ENCODE measurements around the gene SLC39A13. TPM values are rescaled to one million over a fixed set of nuclear protein-coding genes. Genes with fewer than 3 reads are reported as not detected.

The SLC39A13 gene
- total RNA-seq, 1 donor from 2014 or later = 40.1 TPM

DNA sequence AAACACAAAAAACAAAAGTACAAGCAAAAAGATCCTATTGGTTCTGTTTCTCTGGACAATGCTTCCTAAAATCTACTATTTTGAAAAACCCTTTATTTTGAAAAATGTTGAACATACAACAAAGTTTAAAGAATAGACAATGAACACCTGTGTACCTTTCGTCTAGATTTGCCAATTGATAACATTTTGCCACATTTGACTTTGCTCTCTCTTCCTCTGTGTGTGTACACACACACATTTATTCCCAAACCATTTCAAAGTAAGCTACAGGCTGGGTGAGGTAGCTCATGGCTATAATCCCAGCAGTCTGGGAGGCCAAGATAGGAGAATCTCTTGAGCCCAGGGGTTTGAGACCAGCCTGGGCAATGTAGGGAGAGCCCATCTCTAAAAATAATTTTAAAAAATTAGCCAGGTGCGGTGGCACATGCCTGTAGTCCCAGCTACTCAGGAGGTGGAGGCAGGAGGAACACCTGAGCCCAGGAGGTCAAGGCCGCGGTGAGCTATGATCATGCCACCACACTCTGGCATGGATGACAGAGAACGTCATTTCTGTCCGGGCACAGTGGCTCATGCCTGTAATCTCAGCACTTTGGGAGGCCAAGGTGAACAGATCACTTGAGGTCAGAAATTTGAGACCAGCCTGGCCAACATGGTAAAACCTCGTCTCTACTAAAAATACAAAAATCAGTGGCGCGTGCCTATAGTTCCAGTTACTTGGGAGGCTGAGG, 23.1 kb downstream of the SLC39A13 start:
- DNase-seq = no peak

DNA sequence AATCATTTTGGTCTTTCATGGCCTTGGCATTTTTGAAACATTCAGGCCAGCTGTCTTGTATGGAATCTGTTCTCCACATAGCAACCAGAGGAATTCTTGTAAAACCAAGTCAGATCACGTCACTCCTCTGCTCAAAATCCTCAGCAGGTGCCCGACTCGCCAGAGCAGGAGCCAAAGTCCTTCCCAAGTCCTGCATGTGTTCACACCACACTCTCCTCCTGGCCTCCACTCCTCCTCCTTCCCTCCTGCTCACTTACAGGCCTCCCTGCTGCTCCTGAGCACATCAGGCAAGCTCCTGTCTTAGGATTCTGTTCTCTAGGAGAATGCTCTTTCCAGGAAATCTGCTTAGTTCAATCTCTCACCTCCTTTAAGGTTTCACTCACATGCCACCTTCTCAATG, 24.8 kb downstream of the SLC39A13 start:
- peak; percentile 64 for DNase-seq

DNA sequence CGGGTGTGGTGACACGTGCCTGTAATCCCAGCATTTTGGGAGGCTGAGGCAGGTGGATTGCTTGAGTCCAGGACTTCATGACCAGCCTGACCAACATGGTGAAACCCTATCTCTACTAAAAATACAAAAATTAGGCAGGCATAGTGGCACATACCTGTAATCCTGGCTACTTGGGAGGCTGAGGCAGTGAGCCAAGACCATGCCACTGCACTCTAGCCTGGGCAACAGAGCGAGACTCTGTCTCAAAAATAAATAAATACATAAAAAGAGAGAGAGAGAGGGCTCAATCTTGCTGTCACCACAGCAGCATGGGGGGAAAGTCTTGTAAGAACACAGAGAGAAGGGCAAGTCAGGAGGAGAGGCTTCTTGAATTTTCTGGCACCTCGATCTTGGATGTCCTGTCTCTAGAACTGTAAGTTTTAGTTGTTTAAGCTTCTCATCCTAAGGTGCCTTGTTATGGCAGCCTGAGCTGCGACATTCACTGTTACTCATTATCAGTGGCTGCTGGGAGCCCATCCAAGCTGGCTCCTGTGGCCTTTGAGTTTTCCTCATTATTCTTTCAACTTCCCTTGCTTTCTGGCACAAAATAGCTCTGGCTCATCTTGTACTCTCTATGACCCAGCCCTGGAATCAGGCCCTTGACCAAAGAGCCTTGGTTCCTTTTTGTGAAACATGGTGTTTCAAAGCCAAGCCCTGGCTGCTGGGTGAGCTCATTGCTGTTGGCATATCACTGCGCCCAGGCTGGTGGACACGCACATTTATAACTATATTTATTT, 25.8 kb downstream of the SLC39A13 start:
- DNase-seq = no peak

DNA sequence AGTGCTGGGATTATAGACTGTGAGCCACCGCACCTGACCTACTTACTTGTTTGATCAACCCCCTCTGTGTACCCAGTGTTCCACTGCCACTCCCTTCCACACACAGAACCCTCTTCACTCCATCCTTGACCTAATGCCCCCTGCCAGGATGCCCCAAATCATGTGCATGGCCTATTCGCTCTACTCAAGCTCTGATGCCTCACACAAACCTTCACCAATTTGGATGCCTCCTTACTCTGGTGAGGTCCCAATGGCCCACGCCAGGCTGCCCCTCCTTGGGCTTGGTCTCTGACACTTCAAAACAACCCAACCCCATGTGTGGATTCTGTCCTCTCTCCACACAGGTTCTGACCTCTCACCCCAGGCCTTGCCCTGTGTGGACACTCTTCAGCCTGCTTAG, 27.3 kb downstream of the SLC39A13 start:
- DNase-seq = no peak

DNA sequence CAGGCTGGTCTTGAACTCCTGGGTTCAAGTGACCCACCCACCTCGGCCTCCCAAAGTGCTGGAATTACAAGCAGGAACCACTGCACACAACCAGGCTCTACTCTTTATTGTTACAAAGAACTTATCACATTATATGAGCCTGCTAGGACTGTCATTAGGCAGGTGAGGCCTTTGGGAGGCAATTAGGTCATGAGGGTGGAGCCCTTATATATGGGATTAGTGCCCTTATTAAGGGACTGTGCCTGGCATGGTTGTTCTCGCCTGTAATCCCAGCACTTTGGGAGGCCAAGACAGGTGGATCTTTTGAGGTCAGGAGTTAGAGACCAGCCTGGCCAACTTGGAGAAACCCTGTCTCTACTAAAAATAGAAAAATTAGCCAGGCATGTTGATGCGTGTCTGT, 28.3 kb downstream of the SLC39A13 start:
- no peak for DNase-seq

DNA sequence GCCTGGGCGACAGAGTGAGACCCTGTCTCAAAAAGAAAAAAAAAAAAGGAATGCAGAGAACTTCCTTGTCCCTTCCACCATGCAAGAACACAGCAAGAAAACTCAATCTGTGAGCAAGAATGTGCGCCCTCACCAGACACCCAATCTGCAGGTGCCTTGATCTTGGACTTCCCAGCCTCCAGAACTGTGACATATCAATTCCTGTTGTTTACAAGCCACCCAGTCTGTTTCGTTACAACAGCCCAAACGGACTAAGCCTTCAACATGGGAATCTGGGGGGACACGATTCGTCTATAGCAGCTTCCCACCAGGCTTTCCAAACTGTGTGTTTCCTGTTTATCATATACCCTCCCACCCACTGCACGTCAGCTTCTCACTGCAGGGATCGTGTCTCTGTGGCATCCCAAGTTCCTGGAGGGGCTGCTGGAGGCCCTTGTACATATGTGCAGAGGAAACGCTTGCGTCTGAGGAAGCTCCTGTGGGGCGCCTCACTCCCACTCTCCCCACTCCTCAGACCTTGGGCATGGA, 28.9 kb downstream of the SLC39A13 start:
- no peak for DNase-seq

DNA sequence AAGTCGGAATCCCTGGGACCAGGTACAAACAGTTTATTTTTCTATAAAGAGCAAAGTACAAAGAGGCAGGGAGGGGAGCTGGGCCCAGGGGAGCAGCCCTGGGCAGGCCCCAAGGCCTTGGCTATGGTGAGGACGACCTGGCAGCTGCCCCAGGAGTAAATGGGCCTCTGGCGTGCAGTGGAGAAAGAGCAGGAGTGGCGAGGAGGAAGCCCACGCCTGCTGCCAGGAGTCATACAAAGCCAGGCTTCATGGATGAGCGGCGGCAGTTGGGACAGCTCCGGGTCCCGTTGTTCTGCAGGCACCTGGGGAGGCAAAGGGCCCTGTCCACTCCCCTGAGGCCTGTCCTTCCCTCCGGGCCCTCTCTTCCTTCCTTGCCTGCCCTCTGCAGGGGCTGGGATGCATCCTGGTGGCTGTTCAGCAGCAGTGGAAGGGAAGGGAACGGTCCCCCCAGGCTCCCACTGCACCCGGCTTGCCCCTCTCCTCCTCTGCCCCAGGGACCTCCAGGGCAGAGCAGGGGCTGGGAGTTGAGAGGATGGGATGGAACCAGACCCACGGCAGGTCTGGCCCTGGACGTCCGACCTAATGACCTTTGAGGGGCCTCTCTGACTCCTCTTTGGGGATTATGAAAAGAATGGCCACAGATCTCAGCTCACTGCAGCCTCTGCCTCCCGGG, 29.5 kb downstream of the SLC39A13 start:
- no peak for DNase-seq

DNA sequence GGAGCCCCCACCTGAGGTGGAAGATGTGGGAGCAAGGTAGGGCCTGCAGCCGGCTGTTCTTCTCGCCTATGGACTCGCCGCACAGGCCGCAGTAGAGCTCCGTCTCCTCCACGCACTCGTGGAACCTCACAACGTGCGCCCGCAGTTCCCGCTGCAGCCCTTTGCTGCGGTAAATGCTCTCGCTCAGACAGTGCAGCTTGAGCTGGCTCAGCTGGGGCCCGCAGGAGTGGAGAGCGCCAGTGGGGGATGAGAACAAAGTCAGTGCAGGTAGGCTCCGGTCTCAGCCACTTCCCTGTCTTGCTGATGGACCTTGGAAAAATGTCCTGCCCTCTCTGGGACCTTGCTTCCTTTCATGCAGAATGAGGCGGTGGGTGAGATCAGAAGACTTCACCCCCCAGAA, 30.3 kb downstream of the SLC39A13 start:
- DNase-seq = no peak

DNA sequence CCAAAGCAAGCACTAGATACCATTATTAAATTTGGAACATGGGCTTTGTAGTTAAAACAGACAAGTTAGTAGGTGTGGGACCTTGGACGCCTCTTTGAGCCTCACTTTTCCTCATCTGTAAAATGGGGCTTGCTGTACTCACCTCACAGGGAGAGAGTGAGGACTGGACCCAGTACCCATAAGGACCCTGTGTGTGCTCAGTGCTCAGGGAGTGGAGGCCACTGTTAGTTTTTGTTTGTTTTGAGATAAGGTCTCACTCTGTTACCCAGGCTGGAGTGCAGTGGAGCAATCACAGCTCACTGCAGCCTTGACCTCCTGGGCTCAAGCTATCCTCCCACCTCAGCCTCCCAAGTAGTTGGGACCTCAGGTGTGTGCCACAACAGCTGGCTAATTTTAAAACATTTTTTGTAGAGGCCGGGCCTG, 31.7 kb downstream of the SLC39A13 start:
- DNase-seq = no peak

DNA sequence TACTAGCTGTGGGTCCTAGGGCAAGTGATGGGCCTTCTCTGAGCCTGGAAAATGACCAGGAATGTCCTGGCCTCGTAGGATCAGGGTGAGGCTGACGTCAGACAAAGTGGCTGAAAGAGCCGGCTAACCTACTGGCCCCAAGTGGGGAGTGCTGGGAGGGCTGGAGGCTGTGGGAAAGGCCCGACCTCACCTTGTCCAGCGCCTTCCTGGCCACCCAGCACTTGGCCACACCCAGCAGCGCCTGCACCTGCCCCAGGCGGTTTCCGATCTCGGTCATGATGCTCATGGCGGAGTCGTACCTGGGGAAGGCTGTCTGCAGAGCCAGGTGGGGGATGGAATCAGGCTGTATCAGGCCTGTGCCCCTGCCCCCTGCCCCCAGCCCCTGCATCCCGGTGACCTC, 33.0 kb downstream of the SLC39A13 start:
- no peak for DNase-seq

DNA sequence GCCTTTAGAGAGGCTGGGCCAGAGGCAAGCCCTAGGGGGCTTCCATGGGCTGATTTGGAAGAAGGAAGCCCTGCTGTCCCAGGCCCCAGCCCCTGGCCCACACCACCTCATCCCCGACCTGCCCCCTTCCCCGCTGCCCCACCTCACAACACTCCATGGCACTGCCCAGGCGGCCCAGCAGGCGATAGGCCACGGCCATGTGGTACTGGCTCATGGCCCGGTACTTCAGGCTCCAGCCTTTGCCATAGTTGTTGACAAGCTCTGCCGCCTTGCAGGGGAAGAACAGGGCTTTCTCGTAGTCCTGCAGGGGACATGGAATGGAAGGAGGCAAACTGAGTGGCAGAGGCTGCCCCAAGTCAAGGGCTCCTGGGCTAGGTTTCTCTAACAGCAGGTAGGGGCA, 34.1 kb downstream of the SLC39A13 start:
- DNase-seq = no peak

DNA sequence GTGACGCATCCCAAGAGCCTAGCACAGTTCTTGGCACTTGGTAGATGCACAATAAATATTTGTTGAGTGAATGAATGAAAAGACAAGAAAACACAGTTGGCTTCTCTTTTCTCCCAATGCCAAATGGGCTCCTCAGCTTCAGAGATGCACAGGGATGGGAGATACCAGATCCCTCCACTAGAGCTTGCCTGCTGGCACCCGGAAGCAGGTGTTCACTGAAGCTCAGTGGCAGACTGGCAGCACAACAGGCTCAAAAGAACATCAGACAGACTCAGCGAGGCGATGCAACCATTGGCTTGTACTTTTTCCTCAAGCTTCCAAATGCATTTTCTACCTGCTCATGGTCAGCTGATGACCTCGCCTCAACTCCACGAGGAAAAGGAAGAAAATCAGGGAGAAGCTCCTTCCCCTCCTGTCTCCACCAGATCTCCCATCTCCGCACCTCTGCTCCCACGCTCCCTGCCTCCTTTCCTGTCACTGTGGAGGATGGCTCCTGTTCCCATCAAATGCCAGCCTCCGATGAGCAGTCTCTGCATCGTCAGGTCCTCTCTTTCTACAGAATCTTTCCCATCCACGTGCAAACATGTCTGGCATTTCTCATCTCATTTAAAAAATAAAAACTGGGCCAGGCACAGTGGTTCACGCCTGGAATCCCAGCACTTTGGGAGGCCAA, 34.8 kb downstream of the SLC39A13 start:
- no peak for DNase-seq

DNA sequence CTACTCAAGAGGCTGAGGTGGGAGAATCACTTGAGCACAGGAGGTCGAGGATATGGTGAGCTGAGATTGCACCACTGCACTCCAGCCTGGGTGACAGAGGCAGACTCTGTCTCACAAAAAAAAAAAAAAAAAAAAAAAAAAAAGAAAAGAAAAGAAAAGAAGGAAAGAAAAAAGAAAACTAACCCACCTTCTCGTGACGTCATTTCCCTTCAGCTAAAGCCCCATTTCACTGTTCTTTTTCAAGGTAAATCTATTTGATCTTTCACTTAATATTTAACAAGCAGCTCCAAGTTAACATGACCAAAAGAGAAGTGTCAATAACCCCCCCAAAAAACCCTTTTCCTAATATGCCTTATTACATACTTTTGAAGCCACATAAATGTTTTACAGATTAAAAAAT, 35.4 kb downstream of the SLC39A13 start:
- DNase-seq = no peak

DNA sequence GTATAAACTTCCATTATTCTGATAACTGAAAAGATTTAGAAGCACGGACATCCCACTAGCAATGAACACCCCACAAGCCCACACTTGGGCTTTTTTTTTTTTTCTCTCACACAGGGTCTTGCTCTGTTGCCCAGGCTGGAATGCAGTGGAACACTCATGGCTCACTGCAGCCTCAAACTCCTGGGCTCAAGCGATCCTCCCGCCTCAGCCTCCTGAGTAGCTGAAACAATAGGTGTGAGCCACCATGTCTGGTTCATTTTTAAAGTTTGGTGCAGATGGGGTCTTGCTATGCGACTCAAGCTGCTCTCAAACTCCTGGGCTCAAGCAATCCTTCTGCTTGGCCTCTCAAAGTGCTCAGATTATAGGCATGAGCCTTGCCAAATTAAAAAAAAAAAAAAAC, 37.5 kb downstream of the SLC39A13 start:
- no peak for DNase-seq

DNA sequence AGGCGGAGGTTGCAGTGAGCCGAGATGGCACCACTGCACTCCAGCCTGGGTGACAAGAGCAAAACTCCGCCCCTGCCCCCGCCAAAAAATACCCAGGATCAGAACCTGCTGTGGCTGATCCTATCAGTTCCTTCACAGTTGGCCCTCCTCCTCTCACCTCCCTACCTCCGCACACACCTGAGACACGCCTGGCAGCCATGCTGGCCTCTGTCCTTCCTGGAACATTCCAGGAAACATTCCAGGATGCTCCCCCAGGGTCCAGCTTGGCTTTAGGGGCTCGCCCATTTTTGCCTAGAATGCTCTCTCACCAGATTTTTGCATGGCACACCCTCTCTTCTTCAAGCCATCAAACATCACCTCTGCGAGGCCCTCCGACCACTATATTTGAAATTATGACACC, 38.4 kb downstream of the SLC39A13 start:
- no peak for DNase-seq

DNA sequence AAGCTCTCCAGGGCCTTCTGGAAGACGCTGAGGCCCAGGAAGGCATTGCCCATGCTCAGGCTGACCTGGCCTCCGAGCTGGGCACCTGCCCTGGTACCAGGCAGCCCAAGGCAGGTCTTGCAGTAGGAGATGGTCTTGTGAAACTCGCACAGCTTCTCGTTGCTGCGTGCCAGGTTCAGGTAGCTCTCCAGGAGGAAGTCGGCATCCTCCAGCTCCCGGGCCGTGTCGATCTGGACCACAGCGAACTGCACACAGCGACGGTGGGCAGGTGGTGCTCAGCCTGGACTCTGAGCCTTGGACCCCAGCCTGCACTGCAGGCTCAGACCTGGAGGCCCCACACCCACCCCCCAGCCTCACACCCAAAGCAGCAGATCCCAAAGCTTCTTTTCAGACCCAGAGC, 39.5 kb downstream of the SLC39A13 start:
- DNase-seq = no peak

DNA sequence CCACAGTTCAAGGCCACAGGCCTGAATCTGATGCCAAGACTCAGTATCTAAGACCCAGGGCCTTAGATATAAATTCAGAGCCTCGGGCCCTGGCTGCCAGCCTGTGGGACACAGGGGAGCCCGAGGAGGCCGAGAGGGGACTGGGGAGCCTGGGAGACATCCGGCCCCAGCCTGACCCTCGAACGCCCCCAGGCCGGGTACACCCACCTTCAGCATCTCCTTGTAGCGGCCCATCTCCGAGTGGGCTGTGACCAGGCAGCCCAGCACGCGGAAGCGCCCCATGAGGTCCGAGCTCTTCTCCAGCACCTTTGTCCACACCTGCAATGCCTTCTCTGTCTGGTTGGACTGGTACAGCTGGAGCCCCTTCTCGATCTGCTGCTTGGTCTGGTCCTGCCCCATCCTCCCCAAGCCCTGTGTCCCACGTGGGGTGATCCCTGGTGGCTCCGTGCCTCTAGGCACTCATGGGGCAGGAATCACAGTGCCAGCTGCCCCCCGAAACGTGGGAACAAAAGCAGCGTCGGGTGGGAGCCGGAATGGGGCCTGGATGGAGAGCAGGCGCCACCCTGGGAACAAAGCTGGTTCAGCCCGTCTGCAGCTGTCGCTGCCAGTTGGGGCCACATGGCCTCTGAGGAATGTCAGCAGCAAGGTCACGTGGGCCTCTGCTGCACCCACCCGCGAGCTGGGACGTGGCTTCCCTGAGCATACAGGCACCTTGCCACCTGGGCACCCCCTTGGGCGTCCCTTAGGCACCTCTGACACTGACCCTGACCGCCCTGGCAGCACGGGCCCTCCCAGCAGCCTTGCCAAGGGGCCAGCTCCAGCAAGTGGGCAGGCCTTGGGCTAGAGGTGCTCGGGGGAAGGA, 40.4 kb downstream of the SLC39A13 start, which contains the start of gene RAPSN:
RAPSN (minus strand) TSS at position 571 of the 862 bp plus-strand sequence; CDS start at position 399, 172 bp downstream.
- peak; percentile 93 for DNase-seq

DNA sequence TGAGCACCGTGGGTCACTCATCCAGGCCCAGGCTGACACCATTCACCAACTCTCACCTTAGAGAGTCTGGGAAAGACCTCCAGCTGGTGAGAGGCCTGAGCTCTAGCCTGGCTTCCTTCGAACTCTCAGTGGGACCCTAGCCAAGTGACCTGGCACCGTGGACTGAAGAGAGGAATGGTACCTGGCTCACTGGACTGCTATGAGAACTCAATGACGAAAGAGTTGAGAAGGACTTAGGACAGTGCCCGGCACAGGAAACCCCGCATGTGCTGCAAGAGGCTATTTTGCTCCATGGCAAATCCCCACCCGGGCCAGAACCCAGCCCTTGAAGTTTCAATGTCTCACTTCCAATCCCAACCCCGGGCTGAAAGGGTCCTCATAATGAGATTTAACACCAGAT, 41.2 kb downstream of the SLC39A13 start:
- no peak for DNase-seq

DNA sequence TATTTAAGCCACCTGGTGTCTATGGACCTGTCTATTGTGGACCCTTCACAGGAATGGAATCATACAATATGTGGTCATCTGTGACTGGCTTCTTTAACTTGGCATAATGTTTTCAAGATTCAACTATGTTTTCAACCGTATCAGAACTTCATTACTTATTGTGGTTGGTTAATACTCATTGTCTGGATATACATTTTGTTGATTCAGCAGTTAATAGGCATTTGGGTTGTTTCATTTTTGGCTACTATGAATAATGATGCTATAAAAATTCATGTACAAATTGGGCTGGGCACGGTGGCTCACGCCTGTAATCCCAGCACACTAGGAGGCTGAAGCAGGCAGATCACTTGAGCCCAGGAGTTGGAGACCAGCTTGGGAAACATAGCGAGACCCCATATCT, 43.0 kb downstream of the SLC39A13 start:
- no peak for DNase-seq

DNA sequence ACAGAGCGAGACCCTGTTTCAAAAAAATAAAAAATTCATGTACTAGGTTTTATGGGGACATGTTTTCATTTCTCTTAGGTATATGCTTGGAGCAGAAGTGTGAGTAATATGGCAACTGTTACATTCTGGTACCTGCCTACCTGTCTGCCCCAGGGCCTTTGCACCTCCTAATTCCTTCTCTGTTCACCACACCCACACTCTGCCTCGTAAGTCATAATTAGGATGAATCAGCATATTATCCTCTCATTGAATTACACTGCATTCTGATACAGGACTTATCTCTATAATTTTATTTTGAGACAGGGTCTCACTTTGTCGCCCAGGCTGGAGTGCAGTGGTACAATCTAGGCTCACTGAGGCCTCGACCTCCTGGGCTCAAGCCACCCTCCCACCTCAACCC, 43.6 kb downstream of the SLC39A13 start:
- no peak for DNase-seq

DNA sequence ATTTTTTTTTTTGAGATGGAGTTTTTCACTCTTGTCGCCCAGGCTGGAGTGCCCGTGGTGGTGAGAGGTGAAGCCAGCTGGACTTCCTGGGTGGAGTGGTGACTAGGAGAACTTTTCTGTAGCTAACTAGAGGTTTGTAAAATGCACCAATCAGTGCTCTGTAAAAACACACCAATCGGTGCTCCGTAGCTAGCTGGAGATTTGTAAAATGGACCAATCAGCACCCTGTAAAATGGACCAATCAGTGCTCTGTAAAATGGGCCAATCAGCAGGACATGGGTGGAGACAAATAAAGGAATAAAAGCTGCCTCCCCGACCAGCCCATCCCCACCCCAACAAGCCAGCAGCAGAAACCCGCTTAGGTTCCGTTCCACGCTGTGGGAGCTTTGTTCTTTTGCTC, 45.0 kb downstream of the SLC39A13 start:
- DNase-seq = no peak

Measured in tongue (tissue), 2 donors.